H9 (cell line): ENCODE measurements around the gene EYA4. TPM values are rescaled to one million over a fixed set of nuclear protein-coding genes. Genes with fewer than 3 reads are reported as not detected.

ENCODE experiments used
- DNase-seq: peaks from one replicate; pipeline ENCODE4 v3.0.0-alpha.2; 2017
- H2AFZ ChIP-seq: one replicate; pipeline ENCODE4 v1.6.1; 2013; ENCODE audit warnings: mild to moderate bottlenecking, low read length, control low read depth, moderate library complexity
- H2AK5ac ChIP-seq: 2 replicates; pipeline ENCODE4 v1.6.1; 2013; ENCODE audit warnings: low read length, control low read depth, mixed read lengths; ENCODE audit not compliant: insufficient read length
- H2BK120ac ChIP-seq: one replicate; pipeline ENCODE4 v1.6.1; 2013; ENCODE audit warnings: low read depth, mild to moderate bottlenecking, low read length, control low read depth, inconsistent platforms; ENCODE audit not compliant: poor library complexity, severe bottlenecking
- H2BK12ac ChIP-seq: 2 replicates; pipeline ENCODE4 v1.6.1; 2013; ENCODE audit warnings: low read length, control low read depth, mixed read lengths, low read depth; ENCODE audit not compliant: insufficient read length
- H2BK15ac ChIP-seq: 2 replicates; pipeline ENCODE4 v1.6.1; 2013; ENCODE audit warnings: low read depth, low read length, control low read depth
- H2BK20ac ChIP-seq: one replicate; pipeline ENCODE4 v1.6.1; 2013; ENCODE audit warnings: low read depth, mild to moderate bottlenecking, low read length, control low read depth, inconsistent platforms; ENCODE audit not compliant: poor library complexity, severe bottlenecking
- H2BK5ac ChIP-seq: 2 replicates; pipeline ENCODE4 v1.6.1; 2013; ENCODE audit warnings: low read length, control low read depth, mixed read lengths; ENCODE audit not compliant: insufficient read length
- H3K14ac ChIP-seq: 2 replicates; pipeline ENCODE4 v1.6.1; 2013; ENCODE audit warnings: low read length, control low read depth; ENCODE audit not compliant: insufficient read depth
- H3K18ac ChIP-seq: 2 replicates; pipeline ENCODE4 v1.6.1; 2013; ENCODE audit warnings: low read depth, mild to moderate bottlenecking, mixed read lengths, low read length, control low read depth; ENCODE audit not compliant: insufficient read length
- H3K23ac ChIP-seq: 2 replicates; pipeline ENCODE4 v1.6.1; 2013; ENCODE audit warnings: low read length, control low read depth, mixed read lengths, low read depth; ENCODE audit not compliant: insufficient read length
- H3K23me2 ChIP-seq: 2 replicates; pipeline ENCODE4 v1.6.1; 2013; ENCODE audit warnings: low read depth, mild to moderate bottlenecking, mixed read lengths, low read length, control low read depth; ENCODE audit not compliant: insufficient read length, poor library complexity, severe bottlenecking
- H3K27ac ChIP-seq: 2 replicates; pipeline ENCODE4 v1.5.1; 2013; ENCODE audit warnings: low read length, control low read depth, mixed read lengths, low read depth; ENCODE audit not compliant: insufficient read length
- H3K27me3 ChIP-seq: 2 replicates; pipeline ENCODE4 v1.6.1; 2013; ENCODE audit warnings: low read length, control low read depth, inconsistent platforms; ENCODE audit not compliant: insufficient read depth
- H3K4ac ChIP-seq: 2 replicates; pipeline ENCODE4 v1.6.1; 2013; ENCODE audit warnings: low read depth, mild to moderate bottlenecking, control low read depth, inconsistent platforms, low read length, moderate library complexity
- H3K4me1 ChIP-seq: 2 replicates; pipeline ENCODE4 v1.6.1; 2013; ENCODE audit warnings: low read length, control low read depth, inconsistent platforms; ENCODE audit not compliant: insufficient read depth
- H3K4me2 ChIP-seq: 2 replicates; pipeline ENCODE4 v1.6.1; 2013; ENCODE audit warnings: low read length, control low read depth, mixed read lengths; ENCODE audit not compliant: insufficient read length, insufficient read depth
- H3K56ac ChIP-seq: 2 replicates; pipeline ENCODE4 v1.6.1; 2013; ENCODE audit warnings: low read depth, mild to moderate bottlenecking, mixed read lengths, low read length, control low read depth; ENCODE audit not compliant: insufficient read length
- H3K79me1 ChIP-seq: 2 replicates; pipeline ENCODE4 v1.6.1; 2013; ENCODE audit warnings: low read depth, mild to moderate bottlenecking, moderate library complexity, low read length, control low read depth, inconsistent platforms; ENCODE audit not compliant: insufficient read depth, poor library complexity, severe bottlenecking
- H3K79me2 ChIP-seq: 2 replicates; pipeline ENCODE4 v1.6.1; 2013; ENCODE audit warnings: low read length, control low read depth, inconsistent platforms; ENCODE audit not compliant: insufficient read depth
- H3K9ac ChIP-seq: 2 replicates; pipeline ENCODE4 v1.6.1; 2013; ENCODE audit warnings: low read length, control low read depth, mixed read lengths; ENCODE audit not compliant: insufficient read length; ENCODE audit errors: extremely low read depth
- H3K9me3 ChIP-seq: one replicate; pipeline ENCODE4 v1.6.1; 2013; ENCODE audit warnings: low read depth, low read length, inconsistent platforms; ENCODE audit not compliant: control insufficient read depth
- H3T11ph ChIP-seq: one replicate; pipeline ENCODE4 v1.6.1; 2013; ENCODE audit warnings: mild to moderate bottlenecking, low read length, control low read depth, inconsistent platforms
- H4K20me1 ChIP-seq: one replicate; pipeline ENCODE4 v1.6.1; 2013; ENCODE audit not compliant: control insufficient read depth, insufficient read length, insufficient read depth
- H4K5ac ChIP-seq: 2 replicates; pipeline ENCODE4 v1.6.1; 2013; ENCODE audit warnings: low read depth, mild to moderate bottlenecking, mixed read lengths, low read length, control low read depth; ENCODE audit not compliant: insufficient read length
- H4K8ac ChIP-seq: replicated peaks from 2 replicates; pipeline ENCODE4 v1.6.1; 2013; ENCODE audit warnings: low read length, control low read depth, mixed read lengths, low read depth; ENCODE audit not compliant: insufficient read length
- H4K91ac ChIP-seq: 2 replicates; pipeline ENCODE4 v1.6.1; 2013; ENCODE audit warnings: low read depth, mild to moderate bottlenecking, moderate library complexity, mixed read lengths, low read length, control low read depth; ENCODE audit not compliant: insufficient read length
- H3K27ac Mint-ChIP-seq, 3 experiments: 2 replicates in 2 of 3; 3 replicates in 1 of 3; pipeline ENCODE4 v1.8.0; 2020 to 2021; ENCODE audit warnings: mixed read lengths in 3 of 3, mild to moderate bottlenecking in 1 of 3, moderate library complexity in 1 of 3
- H3K27me3 Mint-ChIP-seq: 2 replicates; pipeline ENCODE4 v1.8.0; 2021; ENCODE audit warnings: low read depth, mild to moderate bottlenecking, moderate library complexity, mixed read lengths
- H3K36me3 Mint-ChIP-seq, 3 experiments: 2 replicates in 2 of 3; 3 replicates in 1 of 3; pipeline ENCODE4 v1.8.0; 2020 to 2021; ENCODE audit warnings: low read depth in 3 of 3, mixed read lengths in 3 of 3; ENCODE audit not compliant: insufficient read depth in 1 of 3
- H3K4me1 Mint-ChIP-seq, 2 experiments: 2 replicates each; pipeline ENCODE4 v1.8.0; 2020; ENCODE audit warnings: mixed read lengths in 2 of 2
- H3K4me3 Mint-ChIP-seq, 2 experiments: 2 replicates in 1 of 2; 3 replicates in 1 of 2; pipeline ENCODE4 v1.8.0; 2020 to 2021; ENCODE audit warnings: mild to moderate bottlenecking in 2 of 2, mixed read lengths in 2 of 2, moderate library complexity in 1 of 2
- H3K9me3 Mint-ChIP-seq, 2 experiments: 2 replicates in 1 of 2; 3 replicates in 1 of 2; pipeline ENCODE4 v1.8.0; 2020; ENCODE audit warnings: mild to moderate bottlenecking in 2 of 2, mixed read lengths in 2 of 2, moderate library complexity in 1 of 2
- CTCF ChIP-seq: fragments of 200-600 bp; sonication (generic); conservative IDR thresholded peaks from 3 replicates; pipeline ENCODE4 v1.8.0; 2021; ENCODE audit warnings: antibody characterized with exemption, mild to moderate bottlenecking
- WGBS: extraction: QIAGEN DNeasy Blood & Tissue Kit; methylation state at CpG from one replicate; pipeline ENCODE4 v1.1.7; 2013; ENCODE audit warnings: missing lambda C conversion rate, low lambda C conversion rate, mixed read lengths; ENCODE audit not compliant: insufficient read length; ENCODE audit errors: extremely low coverage; 5-methylcytosine and 5-hydroxymethylcytosine counted together
- total RNA-seq: library from RNA; stranded (reverse); gene quantifications from 2 replicates; pipeline ENCODE4 v1.2.1, GENCODE V29; 2021

EYA4 gene
- total RNA-seq, 1 experiment from 2014 or later: 0.26 TPM

DNA sequence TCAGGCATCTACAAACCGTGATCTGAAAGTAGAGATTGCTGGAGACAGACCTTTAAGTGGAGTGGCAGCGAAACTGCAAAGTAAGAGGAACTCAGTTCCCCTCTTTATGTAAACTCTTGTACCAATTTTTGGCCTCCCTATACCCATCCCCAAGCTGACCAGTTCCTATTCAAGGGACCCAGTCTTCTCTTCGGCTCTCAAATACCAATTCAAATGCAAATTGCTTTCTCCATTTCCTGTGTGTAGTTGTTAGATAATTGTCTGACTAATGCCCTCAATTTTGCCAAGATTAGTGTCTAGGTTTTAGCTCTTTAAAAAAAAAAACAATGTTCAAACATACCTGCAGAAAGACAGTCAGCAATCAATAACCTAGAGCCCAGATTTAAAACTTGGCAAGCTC is 150.9 kb downstream of the EYA4 start:
- H3K36me3 Mint-ChIP-seq: no peaks in the 10 kb centered on the region
- peak overlapping the region in 1 of 3 experiments; percentile 12; a peak in 1 of 7 replicates for H3K27ac Mint-ChIP-seq
- H3K9ac ChIP-seq: no peak overlapping the region
- H3K4me3 Mint-ChIP-seq: no peak overlapping the region; a peak in 1 of 5 replicates
- H3K4me1 ChIP-seq: peaks cover 3% of the 10 kb centered on the region
- H4K20me1 ChIP-seq: no peaks in the 10 kb centered on the region
- H2BK5ac ChIP-seq: no peak overlapping the region
- no peak overlapping the region for H3K14ac ChIP-seq
- no peaks in the 10 kb centered on the region for H3K27me3 Mint-ChIP-seq
- no peak overlapping the region for H3K4me2 ChIP-seq
- no peak overlapping the region for H3T11ph ChIP-seq
- no peak overlapping the region for H2AFZ ChIP-seq
- H3K18ac ChIP-seq: no peak overlapping the region
- TF ChIP-seq CTCF: no peak
- no peak overlapping the region for H3K23ac ChIP-seq
- no peak overlapping the region for H2AK5ac ChIP-seq
- H4K91ac ChIP-seq: no peak overlapping the region
- H3K27me3 ChIP-seq: no peaks in the 10 kb centered on the region
- H3K9me3 ChIP-seq: no peaks in the 10 kb centered on the region
- no CpG with 5 or more reads among the region's 3 CpGs for WGBS
- H2BK15ac ChIP-seq: no peak overlapping the region
- H3K79me1 ChIP-seq: no peaks in the 10 kb centered on the region
- no peaks in the 10 kb centered on the region for H3K79me2 ChIP-seq
- no peak overlapping the region for H2BK12ac ChIP-seq
- no peak overlapping the region for H2BK20ac ChIP-seq
- peaks cover 15 to 19% of the 10 kb centered on the region in 2 experiments for H3K4me1 Mint-ChIP-seq
- no peaks in the 10 kb centered on the region for H3K23me2 ChIP-seq
- no peak overlapping the region for H2BK120ac ChIP-seq
- DNase-seq: no peak
- no peak overlapping the region for H4K5ac ChIP-seq
- no peak overlapping the region for H4K8ac ChIP-seq
- H3K9me3 Mint-ChIP-seq: no peaks in the 10 kb centered on the region
- no peak overlapping the region for H3K4ac ChIP-seq
- no peak overlapping the region for H3K56ac ChIP-seq
- no peak overlapping the region for H3K27ac ChIP-seq
